CD4-positive, alpha-beta T cell treated with Interleukin-4 for 4 hours (primary cell): ENCODE data around the gene ALK.
"Not testable (repeated sequence)": the region's sequence is repeated elsewhere in the genome, so short reads cannot be mapped to it uniquely, and the experiment has no call there.

Experiments used
- DNase-seq: peaks from one replicate; pipeline ENCODE4 v3.0.0-alpha.2; 2020

Gene ALK

GRCh38 chr2:29834624-29835023 lies 86.8 kb downstream of the ALK start:
- no peak for DNase-seq

- DNase-seq: no peak
Measured at GRCh38 chr2:29834036-29834540, 87.3 kb downstream of the ALK start.

- DNase-seq: no peak
Measured at GRCh38 chr2:29831560-29831959, 89.8 kb downstream of the ALK start.

- no peak for DNase-seq
Measured at GRCh38 chr2:29829841-29830240, 91.5 kb downstream of the ALK start.

- not testable (repeated sequence) for DNase-seq
Measured at GRCh38 chr2:29824145-29824544, 97.2 kb downstream of the ALK start.

GRCh38 chr2:29821591-29821990 lies 99.8 kb downstream of the ALK start:
- no peak for DNase-seq

GRCh38 chr2:29819570-29819969 lies 101.8 kb downstream of the ALK start:
- no peak for DNase-seq

GRCh38 chr2:29817801-29818680 lies 103.3 kb downstream of the ALK start:
- no peak for DNase-seq

GRCh38 chr2:29817299-29817698 lies 104.1 kb downstream of the ALK start:
- DNase-seq: no peak

- no peak for DNase-seq
Measured at GRCh38 chr2:29816651-29817050, 104.7 kb downstream of the ALK start.

- no peak for DNase-seq
Measured at GRCh38 chr2:29811378-29811777, 110.0 kb downstream of the ALK start.

- no peak for DNase-seq
Measured at GRCh38 chr2:29810956-29811355, 110.4 kb downstream of the ALK start.

GRCh38 chr2:29808321-29808720 lies 113.1 kb downstream of the ALK start:
- DNase-seq: no peak

GRCh38 chr2:29807082-29807481 lies 114.3 kb downstream of the ALK start:
- no peak for DNase-seq

- DNase-seq: no peak
Measured at GRCh38 chr2:29806461-29806860, 114.9 kb downstream of the ALK start.

GRCh38 chr2:29804671-29805070 lies 116.7 kb downstream of the ALK start:
- no peak for DNase-seq

- no peak for DNase-seq
Measured at GRCh38 chr2:29803537-29803936, 117.8 kb downstream of the ALK start.

GRCh38 chr2:29802986-29803385 lies 118.4 kb downstream of the ALK start:
- no peak for DNase-seq

GRCh38 chr2:29799628-29800027 lies 121.8 kb downstream of the ALK start:
- no peak for DNase-seq

- DNase-seq: no peak
Measured at GRCh38 chr2:29797916-29798315, 123.5 kb downstream of the ALK start.

GRCh38 chr2:29796446-29796845 lies 124.9 kb downstream of the ALK start:
- DNase-seq: no peak

GRCh38 chr2:29789911-29790485 lies 131.4 kb downstream of the ALK start:
- no peak for DNase-seq

GRCh38 chr2:29787473-29788465 lies 133.6 kb downstream of the ALK start:
- DNase-seq: no peak
